Measurements from ENCODE around the gene ARV1. TPM values are rescaled to one million over a fixed set of nuclear protein-coding genes. Genes with fewer than 3 reads are reported as not detected.
"Not testable (repeated sequence)": the region's sequence is repeated elsewhere in the genome, so short reads cannot be mapped to it uniquely, and the experiment has no call there.

The ARV1 gene
- polyA plus RNA-seq, 1 donor (not counting 4 experiments of a cell fraction or from before 2014, with no cell fraction given): 38.1 TPM

DNA sequence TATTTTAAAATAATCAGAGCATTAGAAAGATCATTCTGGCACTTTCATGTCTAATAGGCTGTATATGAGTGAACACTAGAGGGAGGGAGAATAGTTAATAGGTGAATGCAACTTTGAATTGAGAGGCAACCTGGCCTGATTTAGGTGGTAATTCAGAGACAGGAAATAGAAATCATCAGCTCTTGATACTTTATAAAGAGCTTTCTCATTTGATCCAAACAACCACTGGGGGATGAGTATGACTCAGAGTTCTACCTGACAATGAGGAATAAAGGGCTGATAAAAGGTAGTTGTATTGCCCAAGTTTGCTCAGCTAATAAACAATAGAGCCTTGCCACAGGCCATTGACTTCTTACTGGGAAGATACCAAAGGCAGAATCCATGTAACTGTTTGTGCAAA, 66.4 kb downstream of the ARV1 start:
- Histone ChIP-seq H3K79me2 (ENCODE audit: control insufficient read depth, insufficient read depth, low read length) (no peaks in the 10 kb centered on the region), H3K4me3 (ENCODE audit: control insufficient read depth in 2 of 3, extremely low read depth in 1 of 3, insufficient read depth in 2 of 3, low read depth in 1 of 3, low read length in 3 of 3) (no peak overlapping the region), H3K9me1 (ENCODE audit: control insufficient read depth, extremely low read depth, insufficient read depth, low read length) (no peaks in the 10 kb centered on the region), H3K27ac (ENCODE audit: control insufficient read depth, insufficient read depth, low read length) (no peak overlapping the region), H3K36me3 (ENCODE audit: control insufficient read depth in 2 of 2, extremely low read depth in 1 of 2, insufficient read depth in 2 of 2, low read length in 2 of 2) (no peaks in the 10 kb centered on the region), H3K9me3 (ENCODE audit: control insufficient read depth, low read depth, low read length) (no peaks in the 10 kb centered on the region), H4K20me1 (ENCODE audit: control insufficient read depth, extremely low read depth, insufficient read depth, low read length) (no peaks in the 10 kb centered on the region), H3K27me3 (ENCODE audit: control insufficient read depth, extremely low read depth, insufficient read depth, low read length) (no peaks in the 10 kb centered on the region), H2AFZ (ENCODE audit: control insufficient read depth, low read length) (no peak overlapping the region), H3K4me1 (ENCODE audit: control insufficient read depth, extremely low read depth, insufficient read depth, low read length) (peaks cover 8% of the 10 kb centered on the region), H3K9ac (ENCODE audit: control insufficient read depth, extremely low read depth, insufficient read depth, low read length) (no peak overlapping the region), H3K4me2 (ENCODE audit: control insufficient read depth, extremely low read depth, insufficient read depth, low read depth, low read length) (no peak overlapping the region)
- DNase-seq (ENCODE audit: low read depth, low spot score) (no peak), FAIRE-seq (no peak)
- dilution Hi-C loops (cut with MboI; ENCODE audit: extremely low pct_ligation_motif_present, low sequenced_read_pairs): no loop called here
- TF ChIP-seq EZH2 (IDR thresholded peaks at IDR 0.05; ENCODE audit: low read length): no peak
- TF ChIP-seq, protein P1, sequence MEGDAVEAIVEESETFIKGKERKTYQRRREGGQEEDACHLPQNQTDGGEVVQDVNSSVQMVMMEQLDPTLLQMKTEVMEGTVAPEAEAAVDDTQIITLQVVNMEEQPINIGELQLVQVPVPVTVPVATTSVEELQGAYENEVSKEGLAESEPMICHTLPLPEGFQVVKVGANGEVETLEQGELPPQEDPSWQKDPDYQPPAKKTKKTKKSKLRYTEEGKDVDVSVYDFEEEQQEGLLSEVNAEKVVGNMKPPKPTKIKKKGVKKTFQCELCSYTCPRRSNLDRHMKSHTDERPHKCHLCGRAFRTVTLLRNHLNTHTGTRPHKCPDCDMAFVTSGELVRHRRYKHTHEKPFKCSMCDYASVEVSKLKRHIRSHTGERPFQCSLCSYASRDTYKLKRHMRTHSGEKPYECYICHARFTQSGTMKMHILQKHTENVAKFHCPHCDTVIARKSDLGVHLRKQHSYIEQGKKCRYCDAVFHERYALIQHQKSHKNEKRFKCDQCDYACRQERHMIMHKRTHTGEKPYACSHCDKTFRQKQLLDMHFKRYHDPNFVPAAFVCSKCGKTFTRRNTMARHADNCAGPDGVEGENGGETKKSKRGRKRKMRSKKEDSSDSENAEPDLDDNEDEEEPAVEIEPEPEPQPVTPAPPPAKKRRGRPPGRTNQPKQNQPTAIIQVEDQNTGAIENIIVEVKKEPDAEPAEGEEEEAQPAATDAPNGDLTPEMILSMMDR (optimal IDR thresholded peaks at IDR 0.05 in 1 of 3, IDR thresholded peaks at IDR 0.05 in 1 of 3, conservative IDR thresholded peaks at IDR 0.05 in 1 of 3; ENCODE audit: extremely low read depth in 1 of 3, insufficient read depth in 2 of 3, low read length in 3 of 3): peak in 1 of 3 experiments; percentile 10

DNA sequence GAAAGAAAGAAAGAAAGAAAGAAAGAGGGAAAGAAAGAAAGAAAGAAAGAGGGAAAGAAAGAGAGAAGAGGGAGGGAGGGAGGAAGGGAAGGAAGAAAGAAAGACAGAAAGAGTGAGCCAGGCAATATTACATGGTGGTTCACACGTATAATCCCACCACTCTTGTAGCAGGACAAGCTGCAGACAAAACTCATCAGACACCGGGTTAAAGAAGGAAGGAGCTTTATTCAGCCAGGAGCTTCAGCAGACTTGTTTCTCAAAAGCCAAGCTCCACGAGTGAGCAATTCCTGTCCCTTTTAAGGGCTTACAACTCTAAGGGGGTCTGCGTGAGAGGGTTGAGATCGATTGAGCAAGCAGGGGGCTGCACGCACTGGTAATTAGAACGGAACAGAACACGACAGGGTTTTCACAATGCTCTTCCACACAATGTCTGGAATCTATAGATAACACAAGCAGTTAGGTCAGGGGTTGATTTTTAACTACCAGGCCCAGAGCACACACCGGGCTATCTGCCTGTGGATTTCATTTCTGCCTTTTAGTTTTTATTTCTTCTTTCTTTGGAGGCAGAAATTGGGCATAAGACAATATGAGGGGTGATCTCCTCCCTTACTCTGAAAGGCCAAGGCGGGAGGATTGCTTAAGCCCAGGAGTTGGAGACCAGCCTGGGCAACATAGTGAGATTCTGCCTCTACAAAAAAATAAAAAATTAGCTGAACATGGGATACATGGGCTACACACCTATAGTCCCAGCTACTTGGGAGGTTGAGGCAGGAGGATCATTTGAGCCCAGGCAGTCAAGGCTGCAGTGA, 67.2 kb downstream of the ARV1 start:
- FAIRE-seq; H3K4me1 ChIP-seq (ENCODE audit: control insufficient read depth, extremely low read depth, insufficient read depth, low read length); H3K9me3 ChIP-seq (ENCODE audit: control insufficient read depth, low read depth, low read length); DNase-seq (ENCODE audit: low read depth, low spot score); H2AFZ ChIP-seq (ENCODE audit: control insufficient read depth, low read length); H3K9ac ChIP-seq (ENCODE audit: control insufficient read depth, extremely low read depth, insufficient read depth, low read length); H3K9me1 ChIP-seq (ENCODE audit: control insufficient read depth, extremely low read depth, insufficient read depth, low read length); dilution Hi-C loops (cut with MboI; ENCODE audit: extremely low pct_ligation_motif_present, low sequenced_read_pairs); H3K36me3 ChIP-seq (ENCODE audit: control insufficient read depth in 2 of 2, extremely low read depth in 1 of 2, insufficient read depth in 2 of 2, low read length in 2 of 2); H3K27me3 ChIP-seq (ENCODE audit: control insufficient read depth, extremely low read depth, insufficient read depth, low read length); H3K27ac ChIP-seq (ENCODE audit: control insufficient read depth, insufficient read depth, low read length); H3K4me2 ChIP-seq (ENCODE audit: control insufficient read depth, extremely low read depth, insufficient read depth, low read depth, low read length); H3K4me3 ChIP-seq (ENCODE audit: control insufficient read depth in 2 of 3, extremely low read depth in 1 of 3, insufficient read depth in 2 of 3, low read depth in 1 of 3, low read length in 3 of 3); H3K79me2 ChIP-seq (ENCODE audit: control insufficient read depth, insufficient read depth, low read length); H4K20me1 ChIP-seq (ENCODE audit: control insufficient read depth, extremely low read depth, insufficient read depth, low read length): not testable (repeated sequence)
